ENCODE measurements around the gene LRCH3. TPM values are rescaled to one million over a fixed set of nuclear protein-coding genes. Genes with fewer than 3 reads are reported as not detected.

The LRCH3 gene
- total RNA-seq, 4 donors from 2014 or later: 47.3 to 74.1 (median 70.6) TPM

GRCh38 chr3:197888511-197888910, 97.5 kb downstream of the LRCH3 start:
- Histone ChIP-seq H3K27ac (no peak overlapping the region), H3K4me3 (no peak overlapping the region), H3K36me3 (peaks cover 0 to 45% (median 0%) of the 10 kb centered on the region in 3 donors), H3K27me3 (no peaks in the 10 kb centered on the region), H3K4me1 (no peaks in the 10 kb centered on the region), H3K9me3 (no peaks in the 10 kb centered on the region)
- DNase-seq (ENCODE audit: low spot score in 2 of 2): no peak
- 83 to 86% methylated on average over 1 of the region's 1 CpG for WGBS, 2 donors
- no peak for TF ChIP-seq CTCF (IDR thresholded peaks at IDR 0.05)

- Histone ChIP-seq H3K36me3 (peaks cover 0 to 36% (median 0%) of the 10 kb centered on the region in 3 donors), H3K4me3 (no peak overlapping the region), H3K9me3 (no peaks in the 10 kb centered on the region), H3K4me1 (no peaks in the 10 kb centered on the region), H3K27ac (no peak overlapping the region), H3K27me3 (no peaks in the 10 kb centered on the region)
- WGBS, 2 donors: 59 to 63% methylated on average over 9 of the region's 9 CpGs
- TF ChIP-seq EP300 (IDR thresholded peaks at IDR 0.05) (no peak), POLR2A (IDR thresholded peaks at IDR 0.05) (no peak), CTCF (IDR thresholded peaks at IDR 0.05) (no peak)
- DNase-seq (ENCODE audit: low spot score in 2 of 2): no peak
Measured at GRCh38 chr3:197889204-197889930, 98.3 kb downstream of the LRCH3 start.

- no peak overlapping the region for H3K27ac ChIP-seq
- WGBS, 2 donors: 88 to 96% methylated on average over 4 of the region's 4 CpGs
- H3K4me3 ChIP-seq: no peak overlapping the region
- no peaks in the 10 kb centered on the region for H3K4me1 ChIP-seq
- DNase-seq (ENCODE audit: low spot score in 2 of 2): no peak
- no peaks in the 10 kb centered on the region for H3K27me3 ChIP-seq
- no peaks in the 10 kb centered on the region for H3K9me3 ChIP-seq
- TF ChIP-seq CTCF (IDR thresholded peaks at IDR 0.05) (no peak), POLR2A (IDR thresholded peaks at IDR 0.05) (no peak), EP300 (IDR thresholded peaks at IDR 0.05) (no peak)
- peaks cover 0 to 23% (median 0%) of the 10 kb centered on the region in 3 donors for H3K36me3 ChIP-seq
Measured at GRCh38 chr3:197890693-197891092, 99.6 kb downstream of the LRCH3 start.

GRCh38 chr3:197892162-197892561, 101.1 kb downstream of the LRCH3 start:
- 86 to 88% methylated on average over 5 of the region's 5 CpGs for WGBS, 2 donors
- no peak overlapping the region for H3K4me3 ChIP-seq
- H3K4me1 ChIP-seq: no peaks in the 10 kb centered on the region
- H3K9me3 ChIP-seq: no peaks in the 10 kb centered on the region
- no peak for DNase-seq (ENCODE audit: low spot score in 2 of 2)
- H3K27me3 ChIP-seq: no peaks in the 10 kb centered on the region
- peaks cover 0 to 17% (median 0%) of the 10 kb centered on the region in 3 donors for H3K36me3 ChIP-seq
- TF ChIP-seq CTCF (IDR thresholded peaks at IDR 0.05) (no peak), EP300 (IDR thresholded peaks at IDR 0.05) (no peak), POLR2A (IDR thresholded peaks at IDR 0.05) (no peak)
- H3K27ac ChIP-seq: no peak overlapping the region

- 73 to 83% methylated on average over 3 of the region's 3 CpGs for WGBS, 2 donors
- Histone ChIP-seq H3K9me3 (no peaks in the 10 kb centered on the region), H3K4me3 (no peak overlapping the region), H3K4me1 (no peaks in the 10 kb centered on the region), H3K36me3 (peaks cover 0 to 9% (median 0%) of the 10 kb centered on the region in 3 donors), H3K27me3 (no peaks in the 10 kb centered on the region), H3K27ac (no peak overlapping the region)
- no peak for TF ChIP-seq POLR2A (IDR thresholded peaks at IDR 0.05)
- TF ChIP-seq EP300 (IDR thresholded peaks at IDR 0.05): no peak
- no peak for TF ChIP-seq CTCF (IDR thresholded peaks at IDR 0.05)
- DNase-seq (ENCODE audit: low spot score in 2 of 2): no peak
Measured at GRCh38 chr3:197896421-197896820, 105.4 kb downstream of the LRCH3 start.

Measured in tibial nerve (tissue), 4 donors.